Measurements from ENCODE around the gene MMP25. TPM values are rescaled to one million over a fixed set of nuclear protein-coding genes. Genes with fewer than 3 reads are reported as not detected.
A peak's percentile ranks its signal among the peaks of the same experiment; 100 is the strongest.
"Not testable (repeated sequence)": the region's sequence is repeated elsewhere in the genome, so short reads cannot be mapped to it uniquely, and the experiment has no call there.

The MMP25 gene
- total and polyA plus RNA-seq, 9 of the 15 experiments (the other 6 are each of a cell fraction or from before 2014, with no cell fraction given), result 0.03 to 0.04 TPM; not detected in 7

GRCh38 chr16:3072576-3073263 is 26.4 kb downstream of the MMP25 start:
- in situ Hi-C loops (cut with MboI); BruUV-seq (replicated peaks); H3K36me3 ChIP-seq (ENCODE audit: control insufficient read depth, insufficient read depth, low read length); H3K79me2 ChIP-seq (ENCODE audit: control insufficient read depth, insufficient read depth, low read length); H3K4me2 ChIP-seq (ENCODE audit: insufficient read depth, low read length); H3K9me1 ChIP-seq (ENCODE audit: control insufficient read depth, insufficient read depth, low read length); H3K4me3 ChIP-seq; CTCF ChIA-PET (ENCODE audit: low intra/inter-chr PET ratio); H2AFZ ChIP-seq (ENCODE audit: low read depth, low read length); DNase-seq (ENCODE audit: extremely low read depth in 1 of 4, low spot score in 3 of 4); POLR2A ChIA-PET; intact Hi-C loops (cut with micrococcal nuclease); H3K9me3 ChIP-seq (replicated peaks; ENCODE audit: control insufficient read depth, insufficient read depth, low read depth, low read length); H3K27ac ChIP-seq (ENCODE audit: extremely low read depth, low read depth, low read length); H4K20me1 ChIP-seq (replicated peaks; ENCODE audit: control insufficient read depth, insufficient read depth, low read length); H3K9ac ChIP-seq (ENCODE audit: insufficient read depth in 1 of 2, low read depth in 2 of 2, low read length in 2 of 2): not testable (repeated sequence)
- WGBS (ENCODE audit: insufficient coverage, low coverage, missing lambda C conversion rate), result 31% methylated on average over 13 of the region's 18 CpGs
- Histone ChIP-seq H3K4me1 (replicated peaks in 1 of 2; ENCODE audit: control insufficient read depth in 2 of 2, insufficient read depth in 2 of 2, low read length in 2 of 2) (peaks cover 14 to 28% of the 10 kb centered on the region in 2 experiments), H3K27me3 (ENCODE audit: control insufficient read depth in 2 of 2, insufficient read depth in 2 of 2, low read length in 2 of 2) (peaks cover 3 to 12% of the 10 kb centered on the region in 2 experiments; a peak in 4 of 5 replicates)
- peak; percentile 74 for ATAC-seq
- peak; percentile 84 for TF ChIP-seq ZBTB33 (CRISPR knock-in tag; IDR thresholded peaks at IDR 0.05)
- peak in 2 of 3 experiments; percentile 20 to 37; a peak in 3 of 6 replicates for TF ChIP-seq CTCF (IDR thresholded peaks at IDR 0.05 in 2 of 3, conservative IDR thresholded peaks at IDR 0.05 in 1 of 3; ENCODE audit: insufficient read depth in 2 of 3, low read depth in 1 of 3, low read length in 3 of 3)
- peak in 1 of 2 experiments; percentile 39; a peak in 2 of 4 replicates for TF ChIP-seq RAD21 (CRISPR knock-in tag; conservative IDR thresholded peaks at IDR 0.05 in 1 of 2, IDR thresholded peaks at IDR 0.05 in 1 of 2)
- peak; percentile 15 for FAIRE-seq

Measured in K562 (cell line).